ENCODE measurements around the gene CUTC. TPM values are rescaled to one million over a fixed set of nuclear protein-coding genes. Genes with fewer than 3 reads are reported as not detected.
A peak's percentile ranks its signal among the peaks of the same experiment; 100 is the strongest.
"Not testable (repeated sequence)": the region's sequence is repeated elsewhere in the genome, so short reads cannot be mapped to it uniquely, and the experiment has no call there.

CUTC gene
- total and polyA plus RNA-seq, 9 donors, result 12.4 to 20.6 (median 14.1) TPM

DNA sequence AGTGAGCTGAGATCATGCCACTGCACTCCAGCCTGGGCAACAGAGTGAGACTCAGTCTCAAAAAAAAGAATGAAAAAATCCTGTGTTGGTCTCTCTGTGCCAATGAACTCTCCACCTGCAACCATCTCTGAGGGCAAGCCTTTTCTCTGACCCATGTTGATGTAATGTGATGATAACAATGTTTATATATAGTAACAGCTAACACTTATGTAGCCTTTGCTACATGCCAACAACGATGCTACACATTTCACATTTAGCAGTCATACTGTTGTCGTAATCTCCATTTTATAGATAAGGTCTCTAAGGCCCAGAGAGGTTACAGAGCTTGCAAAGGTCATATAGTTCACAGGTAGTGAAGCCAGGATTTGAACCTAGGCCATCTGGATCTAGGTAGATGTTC is 11.6 kb upstream of the CUTC start:
- TF ChIP-seq CTCF (IDR thresholded peaks at IDR 0.05) (no peak), POLR2A (IDR thresholded peaks at IDR 0.05) (no peak), EP300 (IDR thresholded peaks at IDR 0.05) (no peak)
- Histone ChIP-seq H3K4me1 (ENCODE audit: insufficient read depth) (no peaks in the 10 kb centered on the region), H3K4me3 (no peak overlapping the region), H3K36me3 (no peaks in the 10 kb centered on the region), H3K9me3 (no peaks in the 10 kb centered on the region), H3K27me3 (no peaks in the 10 kb centered on the region), H3K27ac (no peak overlapping the region)
- intact Hi-C loops (cut with DNase I), result no loop called here
- WGBS, 3 donors, result 90 to 96% (median 93%) methylated on average over 2 of the region's 2 CpGs
- DNase-seq, result no peak

DNA sequence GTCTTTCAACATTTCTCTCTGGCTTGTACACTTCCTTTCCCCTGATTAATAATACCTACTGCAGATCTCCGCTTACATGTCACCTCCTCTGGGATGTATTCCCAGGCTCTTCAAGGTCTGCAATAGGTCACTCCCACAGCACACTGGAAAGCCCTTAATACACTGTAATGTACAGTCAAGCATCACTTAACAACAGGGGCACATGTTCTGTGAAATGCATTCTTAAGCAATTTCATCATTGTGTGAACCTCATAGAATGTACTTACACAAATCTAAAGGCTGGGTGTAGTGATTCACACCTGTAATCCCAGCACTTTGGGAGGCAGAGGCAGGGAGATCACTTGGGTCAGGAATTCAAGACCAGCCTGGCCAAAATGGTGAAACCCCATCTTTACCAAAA is 2.0 kb upstream of the CUTC start:
- Histone ChIP-seq H3K4me1 (ENCODE audit: insufficient read depth) (peaks cover 4% of the 10 kb centered on the region), H3K36me3 (no peaks in the 10 kb centered on the region), H3K27ac (no peak overlapping the region), H3K9me3 (no peaks in the 10 kb centered on the region), H3K27me3 (no peaks in the 10 kb centered on the region), H3K4me3 (no peak overlapping the region)
- no peak for TF ChIP-seq EP300 (IDR thresholded peaks at IDR 0.05)
- TF ChIP-seq CTCF (IDR thresholded peaks at IDR 0.05), result no peak
- TF ChIP-seq POLR2A (IDR thresholded peaks at IDR 0.05), result no peak
- no peak for DNase-seq
- 92 to 100% (median 93%) methylated on average over 1 of the region's 1 CpG for WGBS, 3 donors
- intact Hi-C loops (cut with DNase I), result loop anchor here in 1 of 4 donors (10.0 kb wide), 2 partner anchors 105 to 295 kb away; partner anchors contain the start of genes GOT1 and SLC25A28

- intact Hi-C loops (cut with DNase I), result loop anchor here in 1 of 4 donors (10.0 kb wide), 2 partner anchors 107 to 297 kb away; partner anchors contain the start of genes GOT1 and SLC25A28
- Histone ChIP-seq H3K27me3 (no peaks in the 10 kb centered on the region), H3K4me1 (ENCODE audit: insufficient read depth) (peaks cover 6% of the 10 kb centered on the region), H3K36me3 (no peaks in the 10 kb centered on the region), H3K27ac (peak overlapping the region; percentile 30 to 91), H3K4me3 (peak overlapping the region; percentile 78), H3K9me3 (no peaks in the 10 kb centered on the region)
- TF ChIP-seq EP300 (IDR thresholded peaks at IDR 0.05) (no peak), CTCF (IDR thresholded peaks at IDR 0.05) (no peak), POLR2A (IDR thresholded peaks at IDR 0.05) (no peak)
- no peak for DNase-seq
- 5 to 6% (median 5%) methylated on average over 16 of the region's 16 CpGs for WGBS, 3 donors
Measured at GRCh38 chr10:99731306-99732032, 565 bp upstream of the CUTC start.

DNA sequence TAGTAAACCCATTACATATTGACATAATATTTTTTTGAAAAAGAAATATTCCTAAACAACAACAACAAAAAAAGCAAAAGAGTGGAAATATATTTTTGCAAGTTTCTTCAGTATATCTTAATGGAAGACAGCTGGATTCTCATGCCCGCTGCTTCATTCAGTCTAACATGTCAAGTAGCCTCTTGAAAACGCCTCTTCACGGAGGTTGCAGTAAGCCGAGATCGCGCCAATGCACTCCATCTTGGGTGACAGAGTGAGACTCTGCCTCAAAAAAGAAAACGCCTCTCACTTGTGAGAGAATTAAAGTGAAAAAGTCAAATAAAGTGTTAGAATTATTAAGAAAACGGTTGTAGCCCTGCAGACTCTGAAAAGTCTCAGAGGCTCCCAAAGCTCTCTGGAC is 1.3 kb downstream of the CUTC start:
- H3K9me3 ChIP-seq, result no peaks in the 10 kb centered on the region
- TF ChIP-seq EP300 (IDR thresholded peaks at IDR 0.05) (no peak), CTCF (IDR thresholded peaks at IDR 0.05) (no peak), POLR2A (IDR thresholded peaks at IDR 0.05) (no peak)
- peaks cover 6% of the 10 kb centered on the region for H3K4me1 ChIP-seq (ENCODE audit: insufficient read depth)
- H3K27ac ChIP-seq, result no peak overlapping the region
- no peak overlapping the region for H3K4me3 ChIP-seq
- intact Hi-C loops (cut with DNase I), result loop anchor here in 1 of 4 donors (10.0 kb wide), 2 partner anchors 109 to 299 kb away; partner anchors contain the start of genes GOT1 and SLC25A28
- WGBS, 3 donors, result 84 to 89% (median 88%) methylated on average over 8 of the region's 8 CpGs
- no peak for DNase-seq
- H3K36me3 ChIP-seq, result no peaks in the 10 kb centered on the region
- H3K27me3 ChIP-seq, result no peaks in the 10 kb centered on the region

DNA sequence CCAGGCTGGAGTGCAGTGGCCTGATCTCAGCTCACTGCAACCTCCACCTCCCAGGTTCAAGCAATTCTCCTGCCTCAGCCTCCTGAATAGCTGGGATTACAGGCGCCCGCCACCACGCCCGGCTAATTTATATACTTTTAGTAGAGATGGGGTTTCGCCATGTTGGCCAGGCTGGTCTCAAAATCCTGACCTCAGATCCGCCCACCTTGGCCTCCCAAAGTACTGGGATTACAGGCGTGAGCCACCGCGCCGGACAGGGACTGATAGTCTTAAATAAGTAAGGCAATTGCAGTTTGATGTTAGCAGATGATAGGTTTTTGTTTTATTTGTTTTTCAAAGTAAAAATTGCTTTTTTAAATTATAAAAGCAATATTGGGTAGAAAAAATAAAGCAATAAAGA is 2.1 kb downstream of the CUTC start:
- 98 to 99% (median 98%) methylated on average over 10 of the region's 10 CpGs for WGBS, 3 donors
- intact Hi-C loops (cut with DNase I), result loop anchor here in 1 of 4 donors (10.0 kb wide), 2 partner anchors 109 to 299 kb away; partner anchors contain the start of genes GOT1 and SLC25A28

More for the DNA sequence above, 2.1 kb downstream of the CUTC start:
- not testable (repeated sequence) for H3K9me3 ChIP-seq; DNase-seq; H3K4me1 ChIP-seq (ENCODE audit: insufficient read depth); H3K36me3 ChIP-seq; H3K27me3 ChIP-seq; H3K4me3 ChIP-seq; H3K27ac ChIP-seq
